ENCODE data around the gene DGCR8. TPM values are rescaled to one million over a fixed set of nuclear protein-coding genes. Genes with fewer than 3 reads are reported as not detected.

DGCR8 gene
- total RNA-seq, 6 experiments from 2014 or later: 19.8 to 24.5 (median 22.0) TPM

DNA sequence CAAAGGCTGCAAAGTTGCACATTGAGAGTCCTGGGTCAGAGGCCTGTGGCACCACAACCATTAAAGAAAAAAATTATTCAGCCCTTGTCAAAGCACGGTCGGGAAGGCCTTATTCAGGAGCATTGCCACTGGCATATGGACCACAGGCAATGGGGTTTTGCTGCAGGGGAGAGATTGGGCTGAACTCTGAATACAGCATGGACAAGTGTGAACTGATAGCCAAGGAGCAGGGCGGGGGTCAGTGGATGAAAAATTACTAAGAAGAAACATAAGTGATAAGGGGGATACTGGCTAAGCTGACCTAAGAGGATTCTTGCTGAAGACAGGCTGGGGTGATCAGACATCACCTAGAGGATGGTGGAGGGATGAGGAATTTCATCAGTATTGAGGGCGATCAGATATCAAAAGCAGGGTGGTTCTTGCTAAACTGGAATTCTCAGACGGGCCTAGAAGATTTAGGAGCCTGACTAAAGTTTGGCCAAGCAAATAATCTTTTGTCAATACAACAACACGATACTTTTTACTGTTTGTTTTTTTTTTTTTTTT is 3.3 kb upstream of the DGCR8 start:
- Mint-ChIP-seq H3K27ac (no peak overlapping the region), H3K9me3 (no peaks in the 10 kb centered on the region), H3K36me3 (ENCODE audit: low read depth) (peaks cover 3% of the 10 kb centered on the region; the same call in 1 of the 2 replicates), H3K27me3 (ENCODE audit: insufficient read depth) (peaks cover 3% of the 10 kb centered on the region; the same call in 1 of the 2 replicates), H3K4me3 (no peak overlapping the region), H3K4me1 (ENCODE audit: low read depth) (peaks cover 15% of the 10 kb centered on the region)
- DNase-seq: no peak
- TF ChIP-seq, protein P1, sequence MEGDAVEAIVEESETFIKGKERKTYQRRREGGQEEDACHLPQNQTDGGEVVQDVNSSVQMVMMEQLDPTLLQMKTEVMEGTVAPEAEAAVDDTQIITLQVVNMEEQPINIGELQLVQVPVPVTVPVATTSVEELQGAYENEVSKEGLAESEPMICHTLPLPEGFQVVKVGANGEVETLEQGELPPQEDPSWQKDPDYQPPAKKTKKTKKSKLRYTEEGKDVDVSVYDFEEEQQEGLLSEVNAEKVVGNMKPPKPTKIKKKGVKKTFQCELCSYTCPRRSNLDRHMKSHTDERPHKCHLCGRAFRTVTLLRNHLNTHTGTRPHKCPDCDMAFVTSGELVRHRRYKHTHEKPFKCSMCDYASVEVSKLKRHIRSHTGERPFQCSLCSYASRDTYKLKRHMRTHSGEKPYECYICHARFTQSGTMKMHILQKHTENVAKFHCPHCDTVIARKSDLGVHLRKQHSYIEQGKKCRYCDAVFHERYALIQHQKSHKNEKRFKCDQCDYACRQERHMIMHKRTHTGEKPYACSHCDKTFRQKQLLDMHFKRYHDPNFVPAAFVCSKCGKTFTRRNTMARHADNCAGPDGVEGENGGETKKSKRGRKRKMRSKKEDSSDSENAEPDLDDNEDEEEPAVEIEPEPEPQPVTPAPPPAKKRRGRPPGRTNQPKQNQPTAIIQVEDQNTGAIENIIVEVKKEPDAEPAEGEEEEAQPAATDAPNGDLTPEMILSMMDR (IDR thresholded peaks at IDR 0.05): no peak

DNA sequence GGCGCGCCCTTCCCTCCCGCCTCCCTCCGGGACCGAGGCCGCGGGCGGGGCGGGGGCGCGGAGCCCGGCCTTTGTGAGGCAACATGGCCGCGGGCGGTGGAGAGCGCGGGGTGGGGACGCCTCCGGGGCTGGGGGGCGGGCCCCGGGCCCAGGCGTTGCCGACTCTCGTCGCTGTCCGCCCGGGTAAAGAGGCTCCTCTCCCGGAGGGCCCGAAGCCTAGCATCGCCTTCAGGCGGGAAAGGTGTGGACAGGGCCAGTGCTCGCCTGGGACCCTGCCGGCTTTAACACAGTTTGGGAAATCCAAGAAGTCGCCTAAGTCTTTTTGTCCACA is 369 bp downstream of the DGCR8 start:
- Mint-ChIP-seq H3K4me3 (peak overlapping the region; percentile 98), H3K27ac (peak overlapping the region; percentile 97), H3K36me3 (ENCODE audit: low read depth) (peaks cover 7% of the 10 kb centered on the region; the same call in 1 of the 2 replicates), H3K9me3 (no peaks in the 10 kb centered on the region), H3K4me1 (ENCODE audit: low read depth) (peaks cover 41% of the 10 kb centered on the region), H3K27me3 (ENCODE audit: insufficient read depth) (peaks cover 3% of the 10 kb centered on the region; the same call in 1 of the 2 replicates)
- DNase-seq: peak; percentile 36
- TF ChIP-seq, protein P1 (IDR thresholded peaks at IDR 0.05): no peak

DNA sequence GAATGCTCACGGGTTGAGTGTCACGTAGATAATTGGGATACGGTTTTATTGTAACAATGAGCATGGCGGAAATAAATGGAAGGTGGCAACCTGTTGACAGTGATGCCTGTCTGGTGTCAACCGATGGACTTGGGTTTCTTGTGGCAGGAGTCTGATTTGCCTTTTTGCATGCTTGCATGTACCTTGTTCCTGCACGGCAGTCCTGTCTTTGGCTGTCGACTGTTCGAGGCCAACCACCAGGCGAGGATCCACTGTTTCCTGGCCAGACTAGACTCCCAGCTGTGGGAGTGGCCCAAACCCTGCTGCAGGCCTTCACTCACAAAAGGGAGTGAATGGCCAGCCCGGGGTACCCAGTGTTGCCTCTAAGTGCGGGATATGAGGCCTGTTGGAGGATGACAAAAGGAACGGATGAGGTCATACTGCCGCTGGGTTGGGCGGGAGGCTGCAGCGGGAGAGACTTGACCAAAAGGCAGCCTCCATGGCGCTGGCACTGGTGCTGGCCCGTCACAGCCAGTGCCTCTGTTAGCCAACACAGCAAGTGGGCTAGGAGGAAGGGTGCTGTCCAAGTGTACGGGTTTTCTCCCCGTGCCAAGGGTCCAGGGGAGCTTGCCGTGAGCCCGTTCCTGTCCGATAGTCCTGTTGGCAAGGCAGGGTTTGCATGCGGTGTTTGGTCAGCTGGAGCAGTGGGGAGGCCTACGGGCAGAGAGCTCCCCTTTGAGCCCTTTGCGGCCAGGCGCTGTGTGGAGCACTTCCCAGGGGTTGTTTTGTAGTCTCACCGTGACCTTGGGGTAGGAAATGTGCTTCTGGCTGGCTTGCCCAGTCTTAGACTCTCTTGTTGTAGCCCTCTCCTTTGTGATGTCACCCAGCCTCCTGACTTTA is 974 bp downstream of the DGCR8 start:
- H3K4me3 Mint-ChIP-seq: peak overlapping the region; percentile 98
- peaks cover 3% of the 10 kb centered on the region; the same call in 1 of the 2 replicates for H3K27me3 Mint-ChIP-seq (ENCODE audit: insufficient read depth)
- peak; percentile 64 for DNase-seq
- H3K36me3 Mint-ChIP-seq (ENCODE audit: low read depth): peaks cover 9% of the 10 kb centered on the region; the same call in 1 of the 2 replicates
- no peaks in the 10 kb centered on the region for H3K9me3 Mint-ChIP-seq
- TF ChIP-seq, protein P1 (IDR thresholded peaks at IDR 0.05): no peak
- H3K27ac Mint-ChIP-seq: peak overlapping the region; percentile 97
- H3K4me1 Mint-ChIP-seq (ENCODE audit: low read depth): peaks cover 41% of the 10 kb centered on the region

DNA sequence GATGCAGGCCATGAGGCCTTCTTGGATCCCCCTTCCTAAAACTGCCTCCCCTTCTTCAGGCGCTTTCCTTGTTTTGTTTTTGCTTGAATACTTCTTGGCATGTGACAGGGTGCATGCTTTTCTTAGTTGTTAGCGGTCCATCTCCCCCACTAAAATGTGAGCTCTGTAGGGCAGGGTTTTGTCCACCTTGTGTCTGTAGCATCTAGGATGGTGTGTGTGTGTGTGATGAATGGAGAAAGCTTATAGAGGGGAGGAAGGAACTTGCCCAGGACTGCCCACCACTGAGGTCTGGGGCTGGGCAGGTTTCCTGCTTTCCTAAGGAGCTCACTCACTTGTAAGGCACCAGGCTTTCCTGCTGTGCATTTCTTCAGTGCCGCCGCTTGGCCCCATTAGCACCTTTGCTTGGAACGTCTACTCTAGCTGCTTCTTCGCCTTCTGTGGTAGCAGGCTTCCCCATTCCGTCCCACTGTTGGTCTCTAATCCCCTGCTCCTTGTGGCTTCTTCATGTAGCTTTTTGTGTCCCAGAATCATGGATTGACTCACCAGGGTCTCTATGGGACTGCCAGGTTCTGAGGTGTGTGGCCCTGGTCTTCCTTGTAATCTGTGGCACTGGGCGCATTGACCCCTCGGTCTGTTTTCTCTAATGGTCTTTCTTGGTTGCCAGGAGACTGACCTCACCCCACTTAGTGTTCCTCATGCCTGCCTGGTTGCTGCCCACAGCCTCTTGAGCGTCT is 3.3 kb downstream of the DGCR8 start:
- H3K27ac Mint-ChIP-seq: peak overlapping the region; percentile 45
- H3K27me3 Mint-ChIP-seq (ENCODE audit: insufficient read depth): peaks cover 3% of the 10 kb centered on the region
- no peak for DNase-seq
- no peaks in the 10 kb centered on the region for H3K9me3 Mint-ChIP-seq
- peaks cover 41% of the 10 kb centered on the region for H3K4me1 Mint-ChIP-seq (ENCODE audit: low read depth)
- peaks cover 29% of the 10 kb centered on the region for H3K36me3 Mint-ChIP-seq (ENCODE audit: low read depth)
- H3K4me3 Mint-ChIP-seq: peak overlapping the region; percentile 23
- TF ChIP-seq, protein P1 (IDR thresholded peaks at IDR 0.05): no peak

DNA sequence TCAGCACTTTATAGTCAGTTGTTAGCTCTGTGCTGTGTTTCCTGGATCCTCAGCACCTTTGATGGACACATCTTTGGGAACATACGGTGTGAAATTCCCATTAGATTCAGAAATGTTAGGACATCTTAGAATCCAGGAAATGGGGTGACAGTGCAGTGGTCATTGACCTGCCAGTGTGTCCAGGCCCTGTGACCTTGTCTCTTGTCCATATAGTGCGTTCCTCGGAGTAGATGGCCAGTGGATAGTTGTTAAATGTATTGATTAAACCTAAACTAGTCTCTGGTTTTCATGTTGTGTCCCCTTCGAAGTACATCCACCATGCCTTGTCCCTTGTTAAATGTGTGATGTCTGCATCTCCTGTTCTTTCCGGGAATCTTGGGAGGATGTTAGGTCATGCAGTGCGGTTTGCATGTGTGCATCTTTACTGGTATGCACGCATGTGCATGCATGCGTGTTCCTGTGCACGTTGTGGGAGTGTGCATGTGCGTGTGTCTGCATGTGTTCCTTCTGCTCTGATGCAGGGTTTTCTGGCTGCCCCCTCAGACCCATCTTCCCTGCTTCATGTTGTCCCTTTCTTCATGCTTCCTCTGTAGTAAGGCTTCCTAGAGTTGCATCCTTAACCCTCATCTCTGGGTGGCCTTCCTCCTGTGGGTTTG is 4.0 kb downstream of the DGCR8 start:
- peaks cover 42% of the 10 kb centered on the region for H3K4me1 Mint-ChIP-seq (ENCODE audit: low read depth)
- H3K9me3 Mint-ChIP-seq: no peaks in the 10 kb centered on the region
- H3K4me3 Mint-ChIP-seq: no peak overlapping the region; the same call in 1 of the 2 replicates
- TF ChIP-seq, protein P1 (IDR thresholded peaks at IDR 0.05): no peak
- peaks cover 29% of the 10 kb centered on the region for H3K36me3 Mint-ChIP-seq (ENCODE audit: low read depth)
- H3K27ac Mint-ChIP-seq: peak overlapping the region; percentile 45
- no peak for DNase-seq
- peaks cover 2% of the 10 kb centered on the region for H3K27me3 Mint-ChIP-seq (ENCODE audit: insufficient read depth)

All from HFFc6 (cell line).